Ishikawa (cell line): ENCODE data around the gene AKR1C8.

ENCODE experiments used
- CEBPB ChIP-seq: IDR thresholded peaks from 2 replicates; pipeline ENCODE4 v1.6.1; 2012
- CREB1 ChIP-seq: IDR thresholded peaks from 2 replicates; pipeline ENCODE4 v1.6.1; 2012; ENCODE audit warnings: low read depth
- EGR1 ChIP-seq: IDR thresholded peaks from 2 replicates; pipeline ENCODE4 v1.6.1; 2012
- EP300 ChIP-seq: IDR thresholded peaks from 2 replicates; pipeline ENCODE4 v1.6.1; 2012; ENCODE audit warnings: borderline replicate concordance
- FOXM1 ChIP-seq: IDR thresholded peaks from 2 replicates; pipeline ENCODE4 v1.6.1; 2012; ENCODE audit warnings: low read depth, borderline replicate concordance
- NFIC ChIP-seq: IDR thresholded peaks from 2 replicates; pipeline ENCODE4 v1.6.1; 2012
- RAD21 ChIP-seq: IDR thresholded peaks from 2 replicates; pipeline ENCODE4 v1.6.1; 2012; ENCODE audit warnings: low read depth
- TAF1 ChIP-seq: IDR thresholded peaks from 2 replicates; pipeline ENCODE4 v1.6.1; 2012; ENCODE audit warnings: low read depth, mild to moderate bottlenecking
- TCF12 ChIP-seq: IDR thresholded peaks from 2 replicates; pipeline ENCODE4 v1.6.1; 2012; ENCODE audit warnings: low read depth
- TEAD4 ChIP-seq: IDR thresholded peaks from 2 replicates; pipeline ENCODE4 v1.6.1; 2012
- USF1 ChIP-seq: IDR thresholded peaks from 2 replicates; pipeline ENCODE4 v1.6.1; 2012
- YY1 ChIP-seq: IDR thresholded peaks from 2 replicates; pipeline ENCODE4 v1.6.1; 2012; ENCODE audit warnings: low read depth
- ZBTB7A ChIP-seq: IDR thresholded peaks from 2 replicates; pipeline ENCODE4 v1.6.1; 2012; ENCODE audit warnings: low read depth
- TF ChIP-seq, protein P1 (sequence below): IDR thresholded peaks from 2 replicates; pipeline ENCODE4 v1.6.1; 2012
- TF ChIP-seq, protein P2 (sequence below): IDR thresholded peaks from 2 replicates; pipeline ENCODE4 v1.6.1; 2012; ENCODE audit warnings: low read depth, mild to moderate bottlenecking

Gene AKR1C8

DNA sequence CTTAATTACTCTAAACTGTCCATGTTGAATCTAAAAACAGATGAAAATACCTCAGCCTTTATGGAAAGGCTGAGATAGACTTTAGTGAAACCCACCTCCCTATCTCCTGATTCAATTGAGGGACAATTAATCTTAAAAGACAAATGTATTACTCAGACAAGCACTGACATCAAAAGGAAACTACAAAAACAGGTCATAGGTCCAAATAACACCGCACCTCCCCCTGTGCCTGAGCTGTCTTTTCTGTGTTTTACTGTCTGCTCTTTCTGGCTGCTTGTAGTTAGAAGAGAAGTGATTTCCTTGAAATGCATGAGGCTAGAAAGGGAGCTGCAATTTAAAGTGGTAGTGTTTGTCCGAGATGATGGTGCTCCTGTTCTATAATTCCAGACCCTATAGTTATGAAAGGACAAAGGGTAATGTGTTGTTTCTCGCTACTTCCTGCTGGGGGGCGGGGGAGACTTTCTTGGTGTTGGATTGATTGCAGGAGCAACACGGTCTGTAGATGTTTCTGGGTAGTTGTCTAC, 16.0 kb downstream of the AKR1C8 start:
- no peak for TF ChIP-seq TAF1

- no peak for TF ChIP-seq NFIC
- no peak for TF ChIP-seq FOXM1
- no peak for TF ChIP-seq ZBTB7A
- no peak for TF ChIP-seq CREB1
- no peak for TF ChIP-seq YY1
- no peak for TF ChIP-seq CEBPB
- TF ChIP-seq EGR1 = no peak
These were observed 19.2 kb downstream of the AKR1C8 start for GRCh38 chr10:5165738-5166137.

GRCh38 chr10:5163487-5163886, 21.5 kb downstream of the AKR1C8 start:
- no peak for TF ChIP-seq USF1
- TF ChIP-seq, protein P1, sequence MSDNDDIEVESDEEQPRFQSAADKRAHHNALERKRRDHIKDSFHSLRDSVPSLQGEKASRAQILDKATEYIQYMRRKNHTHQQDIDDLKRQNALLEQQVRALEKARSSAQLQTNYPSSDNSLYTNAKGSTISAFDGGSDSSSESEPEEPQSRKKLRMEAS = no peak
- TF ChIP-seq CEBPB = no peak
- TF ChIP-seq EGR1 = no peak
- no peak for TF ChIP-seq YY1
- TF ChIP-seq TAF1 = no peak
- TF ChIP-seq TCF12 = no peak
- TF ChIP-seq TEAD4 = no peak
- TF ChIP-seq, protein P2, sequence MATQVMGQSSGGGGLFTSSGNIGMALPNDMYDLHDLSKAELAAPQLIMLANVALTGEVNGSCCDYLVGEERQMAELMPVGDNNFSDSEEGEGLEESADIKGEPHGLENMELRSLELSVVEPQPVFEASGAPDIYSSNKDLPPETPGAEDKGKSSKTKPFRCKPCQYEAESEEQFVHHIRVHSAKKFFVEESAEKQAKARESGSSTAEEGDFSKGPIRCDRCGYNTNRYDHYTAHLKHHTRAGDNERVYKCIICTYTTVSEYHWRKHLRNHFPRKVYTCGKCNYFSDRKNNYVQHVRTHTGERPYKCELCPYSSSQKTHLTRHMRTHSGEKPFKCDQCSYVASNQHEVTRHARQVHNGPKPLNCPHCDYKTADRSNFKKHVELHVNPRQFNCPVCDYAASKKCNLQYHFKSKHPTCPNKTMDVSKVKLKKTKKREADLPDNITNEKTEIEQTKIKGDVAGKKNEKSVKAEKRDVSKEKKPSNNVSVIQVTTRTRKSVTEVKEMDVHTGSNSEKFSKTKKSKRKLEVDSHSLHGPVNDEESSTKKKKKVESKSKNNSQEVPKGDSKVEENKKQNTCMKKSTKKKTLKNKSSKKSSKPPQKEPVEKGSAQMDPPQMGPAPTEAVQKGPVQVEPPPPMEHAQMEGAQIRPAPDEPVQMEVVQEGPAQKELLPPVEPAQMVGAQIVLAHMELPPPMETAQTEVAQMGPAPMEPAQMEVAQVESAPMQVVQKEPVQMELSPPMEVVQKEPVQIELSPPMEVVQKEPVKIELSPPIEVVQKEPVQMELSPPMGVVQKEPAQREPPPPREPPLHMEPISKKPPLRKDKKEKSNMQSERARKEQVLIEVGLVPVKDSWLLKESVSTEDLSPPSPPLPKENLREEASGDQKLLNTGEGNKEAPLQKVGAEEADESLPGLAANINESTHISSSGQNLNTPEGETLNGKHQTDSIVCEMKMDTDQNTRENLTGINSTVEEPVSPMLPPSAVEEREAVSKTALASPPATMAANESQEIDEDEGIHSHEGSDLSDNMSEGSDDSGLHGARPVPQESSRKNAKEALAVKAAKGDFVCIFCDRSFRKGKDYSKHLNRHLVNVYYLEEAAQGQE = no peak
- TF ChIP-seq RAD21 = no peak
- TF ChIP-seq EP300 = no peak
- TF ChIP-seq ZBTB7A = no peak
- TF ChIP-seq NFIC = no peak

DNA sequence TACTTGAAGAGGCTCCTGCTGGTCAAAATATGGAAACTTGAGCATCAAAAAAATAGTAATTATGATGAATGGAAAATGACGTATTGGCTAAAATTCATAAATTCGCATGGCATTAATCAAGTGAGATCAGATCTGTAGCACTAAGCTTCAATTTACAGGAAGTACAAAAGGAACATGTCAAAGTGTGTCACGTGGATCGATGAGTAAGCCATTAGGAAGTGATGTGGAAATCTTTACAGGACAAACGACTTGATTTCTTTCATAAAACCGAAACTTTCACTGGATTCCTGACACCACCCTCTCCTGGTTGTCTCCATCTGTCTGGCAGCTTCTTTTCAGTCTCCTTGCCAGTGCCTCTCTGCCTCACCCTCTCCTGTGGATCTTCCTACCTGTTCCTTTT, 25.8 kb downstream of the AKR1C8 start:
- TF ChIP-seq TCF12 (no peak), NFIC (no peak), TEAD4 (no peak), YY1 (no peak), EGR1 (no peak), USF1 (no peak), CEBPB (no peak), EP300 (no peak), FOXM1 (no peak)

- TF ChIP-seq EP300 = no peak
- TF ChIP-seq CEBPB = no peak
- TF ChIP-seq ZBTB7A = no peak
- TF ChIP-seq RAD21 = no peak
- no peak for TF ChIP-seq YY1
- TF ChIP-seq CREB1 = no peak
- no peak for TF ChIP-seq FOXM1
- TF ChIP-seq, protein P2 = no peak
- TF ChIP-seq NFIC = no peak
- no peak for TF ChIP-seq EGR1
- no peak for TF ChIP-seq TAF1
- no peak for TF ChIP-seq USF1
- TF ChIP-seq TEAD4 = no peak
These were observed 27.4 kb downstream of the AKR1C8 start for GRCh38 chr10:5157501-5157900.

DNA sequence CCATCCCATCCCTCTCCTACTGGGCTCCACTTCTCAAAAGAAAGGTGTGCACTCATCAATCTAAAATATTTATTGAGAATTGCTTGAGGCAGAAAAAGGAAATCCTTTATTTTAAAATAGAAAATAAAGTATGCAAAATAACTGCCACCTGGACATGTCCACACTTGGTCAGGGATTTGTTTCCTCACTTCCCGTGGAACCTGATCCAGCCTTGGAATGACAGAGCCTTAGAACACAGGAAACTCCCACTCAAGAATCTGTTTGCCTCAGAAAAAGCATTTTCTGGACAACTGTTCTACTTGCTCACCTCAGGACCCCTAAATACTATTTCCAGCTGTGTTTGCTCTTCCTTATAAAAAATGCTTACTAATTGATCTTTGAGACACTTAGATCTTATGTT, 29.0 kb downstream of the AKR1C8 start:
- TF ChIP-seq ZBTB7A (no peak), NFIC (no peak), EGR1 (no peak), TCF12 (no peak), FOXM1 (no peak), CREB1 (no peak), TAF1 (no peak)
- TF ChIP-seq, protein P1 = no peak
- TF ChIP-seq, protein P2 = no peak
